Brain microvascular endothelial cell (primary cell): Measurements from ENCODE around the gene DDTL.
"Not testable (repeated sequence)": the region's sequence is repeated elsewhere in the genome, so short reads cannot be mapped to it uniquely, and the experiment has no call there.

Experiments used
- DNase-seq: peaks from one replicate; pipeline ENCODE4 v3.0.0-alpha.2; 2020
- H3K27ac ChIP-seq: fragments of 250-450 bp; sonication (Bioruptor Pico); 2 replicates; pipeline ENCODE4 v1.5.1; 2020; ENCODE audit warnings: mild to moderate bottlenecking, moderate library complexity
- H3K27me3 ChIP-seq: fragments of 250-450 bp; sonication (Bioruptor Pico); replicated peaks from 2 replicates; pipeline ENCODE4 v1.5.1; 2020; ENCODE audit warnings: mild to moderate bottlenecking
- H3K36me3 ChIP-seq: fragments of 250-450 bp; sonication (Bioruptor Pico); replicated peaks from 2 replicates; pipeline ENCODE4 v1.5.1; 2020; ENCODE audit warnings: mild to moderate bottlenecking
- H3K4me3 ChIP-seq: 2 replicates; pipeline ENCODE4 v1.5.1; 2011; ENCODE audit warnings: low read depth, mild to moderate bottlenecking, control low read depth, low read length, moderate library complexity
- in situ Hi-C: cut with HindIII; loops from 2 replicates; pipeline ENCODE4 v1.10.0; 2017; ENCODE audit warnings: low sequenced_read_pairs, low pct_ligation_motif_present
- TF ChIP-seq, protein P1 (sequence below): IDR thresholded peaks from 2 replicates; pipeline ENCODE4 v1.5.1; 2011; ENCODE audit warnings: low read depth, mild to moderate bottlenecking, moderate library complexity, low read length, control low read depth, inconsistent platforms; ENCODE audit errors: missing control alignments

DDTL gene

DNA sequence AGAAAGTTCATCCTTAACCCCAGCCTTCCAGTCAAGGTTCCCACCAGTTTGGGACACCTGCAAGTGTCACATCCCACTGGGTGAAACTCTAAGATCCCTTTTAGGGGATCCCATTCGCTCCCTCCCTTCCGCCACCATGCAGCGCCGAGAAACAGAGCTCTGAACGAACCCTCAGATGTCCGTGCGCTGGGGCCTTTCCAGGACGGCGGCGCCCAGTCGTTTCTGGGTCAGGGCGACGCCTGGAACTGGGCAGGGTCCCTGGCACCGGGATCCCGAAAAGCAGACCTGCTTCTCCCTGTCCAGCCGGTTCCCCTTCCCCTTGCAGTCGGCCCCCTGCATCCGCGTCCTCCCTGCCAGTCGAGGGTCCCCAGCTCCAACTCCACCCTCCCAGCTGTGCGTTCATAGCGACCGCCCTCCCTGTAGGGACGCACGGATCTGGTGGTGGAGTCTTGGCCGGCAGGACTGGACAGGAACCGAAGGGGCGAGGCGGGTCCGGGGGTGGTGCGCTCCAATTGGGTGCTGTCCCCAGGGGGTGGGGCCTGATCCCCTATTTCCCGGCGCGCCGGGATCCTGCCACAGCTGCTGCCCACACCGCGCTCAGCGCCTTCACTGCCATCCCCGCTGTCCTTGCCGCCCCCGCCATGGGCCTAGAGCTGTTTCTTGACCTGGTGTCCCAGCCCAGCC lies 13.0 kb downstream of the DDTL start, which contains the start of gene GSTT2:
Gene GSTT2, plus strand, starts transcription at position 578 of the 684 bp plus-strand sequence.
- peak within 1 kb of the TSS; percentile 36 for H3K4me3 ChIP-seq
- H3K27ac ChIP-seq: not testable (repeated sequence)

GRCh38 chr22:23980567-23980966 lies 13.9 kb downstream of the DDTL start:
- H3K27me3 ChIP-seq, H3K27ac ChIP-seq, in situ Hi-C loops, H3K36me3 ChIP-seq, DNase-seq: not testable (repeated sequence)
- H3K4me3 ChIP-seq: peak overlapping the region; percentile 36

More for the DNA sequence above, 13.0 kb downstream of the DDTL start, which contains the start of gene GSTT2:
- H3K27me3 ChIP-seq, H3K36me3 ChIP-seq, in situ Hi-C loops, DNase-seq: not testable (repeated sequence)

DNA sequence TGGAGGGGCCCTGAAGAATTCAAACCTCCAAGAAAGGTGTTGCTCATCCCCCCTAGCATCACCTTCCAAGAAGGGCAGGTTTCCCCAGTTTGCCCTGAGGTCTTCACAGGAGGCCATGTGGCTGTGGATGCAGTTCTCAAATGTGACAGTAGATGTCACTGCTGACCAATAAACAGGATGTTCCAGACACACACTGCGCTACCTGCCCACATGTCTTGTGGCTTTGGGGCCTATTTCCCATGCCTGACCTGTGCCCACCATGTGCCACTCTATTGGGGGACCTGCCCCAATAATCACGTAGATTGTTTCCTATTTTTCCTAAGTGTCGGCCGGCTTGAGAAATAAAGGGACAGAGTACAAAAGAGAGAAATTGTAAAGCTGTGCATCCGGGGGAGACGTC lies 17.7 kb downstream of the DDTL start:
- in situ Hi-C loops: no loop called here
- Histone ChIP-seq H3K27ac (no peak overlapping the region), H3K27me3 (no peaks in the 10 kb centered on the region), H3K4me3 (no peak overlapping the region), H3K36me3 (no peaks in the 10 kb centered on the region)
- TF ChIP-seq, protein P1, sequence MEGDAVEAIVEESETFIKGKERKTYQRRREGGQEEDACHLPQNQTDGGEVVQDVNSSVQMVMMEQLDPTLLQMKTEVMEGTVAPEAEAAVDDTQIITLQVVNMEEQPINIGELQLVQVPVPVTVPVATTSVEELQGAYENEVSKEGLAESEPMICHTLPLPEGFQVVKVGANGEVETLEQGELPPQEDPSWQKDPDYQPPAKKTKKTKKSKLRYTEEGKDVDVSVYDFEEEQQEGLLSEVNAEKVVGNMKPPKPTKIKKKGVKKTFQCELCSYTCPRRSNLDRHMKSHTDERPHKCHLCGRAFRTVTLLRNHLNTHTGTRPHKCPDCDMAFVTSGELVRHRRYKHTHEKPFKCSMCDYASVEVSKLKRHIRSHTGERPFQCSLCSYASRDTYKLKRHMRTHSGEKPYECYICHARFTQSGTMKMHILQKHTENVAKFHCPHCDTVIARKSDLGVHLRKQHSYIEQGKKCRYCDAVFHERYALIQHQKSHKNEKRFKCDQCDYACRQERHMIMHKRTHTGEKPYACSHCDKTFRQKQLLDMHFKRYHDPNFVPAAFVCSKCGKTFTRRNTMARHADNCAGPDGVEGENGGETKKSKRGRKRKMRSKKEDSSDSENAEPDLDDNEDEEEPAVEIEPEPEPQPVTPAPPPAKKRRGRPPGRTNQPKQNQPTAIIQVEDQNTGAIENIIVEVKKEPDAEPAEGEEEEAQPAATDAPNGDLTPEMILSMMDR: peak; percentile 78
- DNase-seq: no peak

DNA sequence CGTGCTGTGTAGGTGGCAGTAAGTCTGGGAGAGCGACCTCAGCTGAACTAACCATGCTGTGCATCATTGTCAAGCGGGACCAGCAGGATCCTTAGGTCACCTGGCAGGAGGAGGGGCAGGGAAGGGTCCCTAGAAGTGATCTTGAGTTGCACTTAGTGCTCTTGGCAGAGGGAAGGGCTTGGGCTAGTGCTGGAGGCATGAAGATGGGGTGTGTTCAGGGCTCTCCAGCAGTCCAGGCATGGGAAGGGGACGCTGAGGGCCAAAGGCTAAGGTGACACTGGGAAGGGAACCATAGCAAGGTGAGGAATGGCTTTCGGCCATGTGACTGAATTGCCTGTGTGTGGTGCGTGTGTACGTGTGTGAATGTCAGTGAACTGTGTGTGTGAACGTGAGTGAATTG lies 19.4 kb downstream of the DDTL start:
- H3K36me3 ChIP-seq, H3K27ac ChIP-seq, DNase-seq, H3K27me3 ChIP-seq, H3K4me3 ChIP-seq, in situ Hi-C loops: not testable (repeated sequence)

GRCh38 chr22:23986538-23987178 lies 20.0 kb downstream of the DDTL start:
- H3K27me3 ChIP-seq, in situ Hi-C loops, H3K27ac ChIP-seq, H3K4me3 ChIP-seq, DNase-seq, H3K36me3 ChIP-seq: not testable (repeated sequence)

DNA sequence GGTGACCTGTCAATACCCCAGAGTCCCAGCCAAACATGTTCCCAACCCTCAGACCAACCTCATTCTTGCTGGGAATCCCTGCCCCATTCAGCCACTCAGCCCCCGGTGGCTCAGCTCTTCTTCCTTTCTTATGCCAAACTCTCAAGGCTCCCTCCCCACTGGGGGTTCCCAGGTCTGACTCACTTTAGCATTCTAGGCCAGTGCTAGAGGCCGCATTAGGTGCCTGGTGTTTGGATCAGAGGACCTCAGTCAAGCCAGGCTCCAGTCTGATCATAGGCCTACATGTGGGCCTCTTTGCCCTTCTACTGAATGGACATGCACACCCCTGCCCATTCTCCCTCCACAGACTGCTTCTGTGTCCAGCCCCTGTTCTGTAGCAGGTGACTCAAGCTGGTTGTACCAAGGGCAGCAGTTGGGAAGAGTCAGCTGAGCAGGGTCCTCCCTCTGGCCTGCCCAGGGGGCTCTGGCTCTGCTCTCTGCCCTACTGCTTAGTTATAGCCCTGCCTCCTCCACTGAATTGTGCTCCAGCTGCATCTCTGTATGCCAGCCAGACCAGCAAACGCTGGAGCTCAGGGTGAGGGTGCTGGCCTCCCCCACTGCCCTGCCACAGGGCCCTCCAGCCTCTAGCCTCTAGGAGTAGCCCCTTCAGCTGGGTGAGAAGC lies 23.0 kb downstream of the DDTL start:
- H3K27me3 ChIP-seq, H3K4me3 ChIP-seq, DNase-seq, in situ Hi-C loops, H3K36me3 ChIP-seq, H3K27ac ChIP-seq: not testable (repeated sequence)

DNA sequence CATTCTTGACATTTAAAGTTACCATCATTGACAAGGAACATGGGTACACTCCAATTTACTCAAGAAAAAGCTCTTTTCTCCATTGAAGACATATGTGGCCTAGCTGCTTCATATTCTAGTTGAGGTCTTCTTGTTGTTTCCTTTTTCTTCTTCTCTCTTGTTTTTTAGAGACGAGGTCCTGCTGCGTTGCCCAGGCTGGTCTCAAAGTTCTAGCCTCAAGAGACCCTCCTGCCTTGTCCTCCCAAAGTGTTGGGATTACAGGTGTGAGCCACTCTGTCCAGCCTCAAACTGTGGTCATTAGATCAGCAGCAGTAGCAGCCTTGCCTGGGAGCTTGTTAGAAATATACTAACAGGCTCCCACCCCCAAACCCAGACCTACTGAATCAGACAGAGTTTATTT lies 26.4 kb downstream of the DDTL start:
- DNase-seq, H3K36me3 ChIP-seq, in situ Hi-C loops, H3K4me3 ChIP-seq, H3K27ac ChIP-seq, H3K27me3 ChIP-seq: not testable (repeated sequence)

DNA sequence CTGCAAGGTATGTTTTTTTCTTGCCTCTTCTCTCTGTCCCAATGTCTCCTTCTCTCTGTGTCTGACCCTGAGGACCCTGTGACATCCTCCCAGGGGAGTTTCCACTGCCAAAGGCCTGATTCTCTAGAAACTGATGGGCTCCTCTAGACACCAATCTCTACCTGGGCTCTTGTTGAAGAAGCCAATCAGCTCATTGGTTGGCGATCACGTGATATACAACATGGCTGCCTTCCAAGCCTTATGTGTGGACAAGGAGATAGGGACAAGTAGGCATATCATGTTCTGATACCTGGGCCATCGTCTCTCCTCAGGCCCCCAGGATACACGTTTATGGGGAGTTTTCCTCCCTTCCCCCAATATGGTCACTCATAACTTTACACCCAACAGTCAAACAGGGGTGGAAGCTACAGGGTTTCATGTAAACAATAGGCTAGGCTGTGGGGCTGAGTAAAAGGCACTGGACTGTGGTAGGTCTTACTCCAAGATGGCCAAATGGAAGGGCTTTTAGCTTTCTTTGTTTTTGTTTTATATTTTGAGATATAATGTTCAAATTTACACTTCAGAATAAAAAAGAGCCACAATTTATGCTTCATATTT lies 27.0 kb downstream of the DDTL start:
- in situ Hi-C loops, H3K27ac ChIP-seq, H3K36me3 ChIP-seq, H3K27me3 ChIP-seq, DNase-seq, H3K4me3 ChIP-seq: not testable (repeated sequence)

DNA sequence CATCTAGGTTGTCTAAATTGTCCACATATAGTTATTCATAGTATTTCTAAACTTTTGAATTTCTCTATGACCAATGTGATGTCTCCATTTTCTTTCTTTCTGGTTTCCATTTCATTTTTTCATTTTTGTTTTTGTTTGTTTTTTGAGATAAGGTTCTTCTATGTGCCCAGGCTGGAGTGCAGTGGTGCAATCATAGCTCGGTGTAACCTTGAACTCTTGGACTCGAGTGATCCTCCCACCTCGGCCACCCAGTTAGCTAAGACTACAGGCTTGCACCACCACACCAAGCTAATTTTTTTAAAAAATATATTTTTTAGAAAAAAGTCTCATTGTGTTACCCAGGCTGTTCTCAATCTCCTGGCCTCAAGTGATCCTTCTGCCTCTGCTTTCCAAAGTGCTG lies 30.4 kb downstream of the DDTL start:
- Histone ChIP-seq H3K27ac (no peak overlapping the region), H3K36me3 (no peaks in the 10 kb centered on the region), H3K4me3 (no peak overlapping the region), H3K27me3 (no peaks in the 10 kb centered on the region)
- TF ChIP-seq, protein P1: no peak
- in situ Hi-C loops: no loop called here
- no peak for DNase-seq

DNA sequence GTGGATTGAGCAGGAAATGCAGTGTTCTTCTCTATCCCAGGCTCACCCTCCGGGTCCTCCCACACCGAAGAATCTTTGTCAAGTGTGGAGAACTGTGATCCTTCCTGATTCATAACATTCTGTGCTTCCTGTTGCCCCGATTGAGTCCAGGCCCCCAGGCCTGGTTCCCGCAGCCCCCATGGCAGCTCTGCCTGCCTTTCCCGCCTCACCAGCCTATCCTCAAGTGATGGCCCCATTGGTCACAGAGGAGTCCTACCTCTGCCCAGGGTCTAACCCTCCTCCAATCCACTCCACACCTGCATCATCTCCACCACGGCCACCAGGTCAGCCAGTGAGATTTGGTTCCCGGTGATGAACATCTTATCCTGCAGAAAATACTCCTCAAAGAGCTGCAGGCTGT lies 33.1 kb downstream of the DDTL start:
- H3K4me3 ChIP-seq, H3K36me3 ChIP-seq, in situ Hi-C loops, H3K27ac ChIP-seq, H3K27me3 ChIP-seq, DNase-seq: not testable (repeated sequence)
